Measurements from ENCODE around the gene CNGB1.

GRCh38 chr16:57982385-57982784 lies 11.5 kb upstream of the CNGB1 start:
- TF ChIP-seq CTCF (IDR thresholded peaks at IDR 0.05) (no peak), USF2 (CRISPR knock-in tag; IDR thresholded peaks at IDR 0.05) (no peak), ZNF232 (CRISPR knock-in tag; IDR thresholded peaks at IDR 0.05) (no peak), ATF6 (CRISPR knock-in tag; IDR thresholded peaks at IDR 0.05) (no peak), JAZF1 (CRISPR knock-in tag; IDR thresholded peaks at IDR 0.05) (no peak), FOXP1 (CRISPR knock-in tag; IDR thresholded peaks at IDR 0.05; ENCODE audit: borderline replicate concordance) (no peak), MLX (CRISPR knock-in tag; IDR thresholded peaks at IDR 0.05) (no peak), CREM (CRISPR knock-in tag; IDR thresholded peaks at IDR 0.05) (no peak), AFF4 (CRISPR knock-in tag; IDR thresholded peaks at IDR 0.05; ENCODE audit: borderline replicate concordance) (no peak), STAT6 (CRISPR knock-in tag; conservative IDR thresholded peaks at IDR 0.05; ENCODE audit: low read depth) (no peak), FOXK1 (CRISPR knock-in tag; IDR thresholded peaks at IDR 0.05) (no peak), NR2C2 (CRISPR knock-in tag; IDR thresholded peaks at IDR 0.05) (no peak), SMAD3 (CRISPR knock-in tag; IDR thresholded peaks at IDR 0.05; ENCODE audit: borderline replicate concordance) (no peak), MAX (CRISPR knock-in tag; IDR thresholded peaks at IDR 0.05) (no peak)

Measured in WTC11 (cell line).